Epithelial cell of esophagus (primary cell): Measurements from ENCODE around the gene CHODL.

Source experiments
- DNase-seq: peaks from one replicate; pipeline ENCODE4 v3.0.0; 2010; ENCODE audit warnings: low read depth
- H3K4me3 ChIP-seq: 2 replicates; pipeline ENCODE4 v1.5.1; 2011; ENCODE audit warnings: mild to moderate bottlenecking, low read length, control low read depth
- TF ChIP-seq, protein P1 (sequence below): IDR thresholded peaks from 2 replicates; pipeline ENCODE4 v1.5.1; 2011; ENCODE audit warnings: low read depth, mild to moderate bottlenecking, low read length, control low read depth, inconsistent platforms; ENCODE audit not compliant: insufficient read depth; ENCODE audit errors: missing control alignments

CHODL gene, protein sequence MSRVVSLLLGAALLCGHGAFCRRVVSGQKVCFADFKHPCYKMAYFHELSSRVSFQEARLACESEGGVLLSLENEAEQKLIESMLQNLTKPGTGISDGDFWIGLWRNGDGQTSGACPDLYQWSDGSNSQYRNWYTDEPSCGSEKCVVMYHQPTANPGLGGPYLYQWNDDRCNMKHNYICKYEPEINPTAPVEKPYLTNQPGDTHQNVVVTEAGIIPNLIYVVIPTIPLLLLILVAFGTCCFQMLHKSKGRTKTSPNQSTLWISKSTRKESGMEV

DNA sequence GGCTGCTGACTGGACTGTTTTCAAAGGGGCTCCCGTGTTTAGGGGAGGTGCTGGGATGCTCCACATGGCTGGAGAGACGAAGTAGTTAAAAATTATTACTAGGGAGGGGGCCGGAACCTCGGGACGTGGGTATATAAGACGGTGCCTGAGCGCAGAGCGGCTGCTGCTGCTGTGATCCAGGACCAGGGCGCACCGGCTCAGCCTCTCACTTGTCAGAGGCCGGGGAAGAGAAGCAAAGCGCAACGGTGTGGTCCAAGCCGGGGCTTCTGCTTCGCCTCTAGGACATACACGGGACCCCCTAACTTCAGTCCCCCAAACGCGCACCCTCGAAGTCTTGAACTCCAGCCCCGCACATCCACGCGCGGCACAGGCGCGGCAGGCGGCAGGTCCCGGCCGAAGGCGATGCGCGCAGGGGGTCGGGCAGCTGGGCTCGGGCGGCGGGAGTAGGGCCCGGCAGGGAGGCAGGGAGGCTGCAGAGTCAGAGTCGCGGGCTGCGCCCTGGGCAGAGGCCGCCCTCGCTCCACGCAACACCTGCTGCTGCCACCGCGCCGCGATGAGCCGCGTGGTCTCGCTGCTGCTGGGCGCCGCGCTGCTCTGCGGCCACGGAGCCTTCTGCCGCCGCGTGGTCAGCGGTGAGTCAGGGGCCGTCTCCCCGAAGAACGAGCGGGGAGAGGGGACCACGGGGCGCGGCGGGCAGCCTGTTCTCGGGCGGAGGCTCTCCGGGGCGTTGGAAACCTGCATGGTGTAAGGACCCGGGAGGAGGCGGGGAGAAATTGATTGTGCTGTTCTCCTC lies at the start of gene CHODL:
Gene CHODL (plus strand): TSS at position 163 of the 793 bp plus-strand sequence. CDS start 391 bp downstream, at position 554.
- TF ChIP-seq, protein P1, sequence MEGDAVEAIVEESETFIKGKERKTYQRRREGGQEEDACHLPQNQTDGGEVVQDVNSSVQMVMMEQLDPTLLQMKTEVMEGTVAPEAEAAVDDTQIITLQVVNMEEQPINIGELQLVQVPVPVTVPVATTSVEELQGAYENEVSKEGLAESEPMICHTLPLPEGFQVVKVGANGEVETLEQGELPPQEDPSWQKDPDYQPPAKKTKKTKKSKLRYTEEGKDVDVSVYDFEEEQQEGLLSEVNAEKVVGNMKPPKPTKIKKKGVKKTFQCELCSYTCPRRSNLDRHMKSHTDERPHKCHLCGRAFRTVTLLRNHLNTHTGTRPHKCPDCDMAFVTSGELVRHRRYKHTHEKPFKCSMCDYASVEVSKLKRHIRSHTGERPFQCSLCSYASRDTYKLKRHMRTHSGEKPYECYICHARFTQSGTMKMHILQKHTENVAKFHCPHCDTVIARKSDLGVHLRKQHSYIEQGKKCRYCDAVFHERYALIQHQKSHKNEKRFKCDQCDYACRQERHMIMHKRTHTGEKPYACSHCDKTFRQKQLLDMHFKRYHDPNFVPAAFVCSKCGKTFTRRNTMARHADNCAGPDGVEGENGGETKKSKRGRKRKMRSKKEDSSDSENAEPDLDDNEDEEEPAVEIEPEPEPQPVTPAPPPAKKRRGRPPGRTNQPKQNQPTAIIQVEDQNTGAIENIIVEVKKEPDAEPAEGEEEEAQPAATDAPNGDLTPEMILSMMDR: no peak
- H3K4me3 ChIP-seq: no peak within 1 kb of the TSS
- DNase-seq: no peak

- TF ChIP-seq, protein P1: no peak
- DNase-seq: no peak
- H3K4me3 ChIP-seq: no peak overlapping the region
Observed at GRCh38 chr21:18204931-18205330, 39.7 kb upstream of the CHODL start.

GRCh38 chr21:18218331-18218730 lies 26.3 kb upstream of the CHODL start:
- no peak overlapping the region for H3K4me3 ChIP-seq
- DNase-seq: no peak
- TF ChIP-seq, protein P1: no peak

- TF ChIP-seq, protein P1: no peak
- no peak for DNase-seq
- no peak overlapping the region for H3K4me3 ChIP-seq
Observed at GRCh38 chr21:18220498-18220897, 24.1 kb upstream of the CHODL start.

DNA sequence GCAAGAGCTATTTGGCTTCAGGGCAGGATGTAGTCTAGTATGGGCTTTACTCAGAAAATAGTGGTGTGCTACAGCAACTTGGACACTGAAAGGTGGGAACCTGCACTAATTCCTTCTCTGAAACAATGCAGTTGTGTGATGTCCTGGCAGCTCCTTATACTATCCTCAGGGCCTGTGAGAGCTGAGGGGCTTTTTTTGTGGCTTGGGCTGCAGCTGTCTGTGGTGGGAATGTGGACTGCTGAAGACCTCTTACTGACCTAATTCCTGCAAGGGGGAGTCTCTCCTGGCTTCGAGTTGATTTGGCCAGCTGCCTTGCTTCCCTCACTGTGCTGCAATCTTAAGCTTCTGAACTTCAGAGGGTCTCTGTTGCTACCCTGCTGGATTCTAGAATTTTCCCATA lies 22.3 kb upstream of the CHODL start:
- TF ChIP-seq, protein P1: no peak
- H3K4me3 ChIP-seq: no peak overlapping the region
- no peak for DNase-seq

DNA sequence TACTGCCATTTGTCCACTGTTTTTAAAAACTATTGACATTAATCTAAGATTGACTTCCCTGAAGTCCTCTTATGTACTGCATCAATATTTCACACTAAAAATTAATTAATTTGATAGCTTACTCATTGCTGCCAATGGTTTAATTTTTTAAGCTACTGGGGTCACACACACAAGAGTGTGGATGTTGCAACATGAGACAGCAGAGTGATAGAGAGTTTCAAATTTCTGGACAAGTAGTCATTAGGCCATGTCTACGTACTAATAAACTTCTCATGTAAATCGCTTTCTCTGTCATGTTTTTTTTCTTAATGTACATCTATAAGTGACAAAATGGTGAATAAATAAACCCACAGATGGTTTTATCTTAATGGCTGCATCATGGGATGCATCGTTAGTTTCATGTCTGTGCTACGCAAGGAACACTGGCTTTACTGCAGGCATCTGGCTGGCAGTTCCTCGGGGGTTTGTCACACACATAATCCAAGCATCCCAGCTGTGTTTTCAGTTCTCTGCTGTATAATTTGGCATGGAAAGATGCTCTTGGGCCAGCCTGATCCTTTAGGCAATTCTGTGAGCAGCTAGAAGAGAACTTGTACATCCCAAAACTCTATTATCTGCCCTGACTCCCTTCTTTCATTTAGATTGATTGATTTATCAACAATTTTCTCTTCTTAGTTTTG lies 16.4 kb upstream of the CHODL start:
- TF ChIP-seq, protein P1: no peak
- DNase-seq: no peak
- H3K4me3 ChIP-seq: no peak overlapping the region
